Loucy (cell line): ENCODE data around the gene PAX2.

Experiments
- H2AFZ ChIP-seq: fragments of 200-600 bp; sonication (generic); 2 replicates; pipeline ENCODE4 v1.6.0; 2016; ENCODE audit warnings: antibody characterized with exemption, mild to moderate bottlenecking, low read length, moderate library complexity
- H3F3A ChIP-seq: fragments of 200-600 bp; 2 replicates; pipeline ENCODE4 v1.6.0; 2016; ENCODE audit warnings: antibody characterized with exemption, low read depth, mild to moderate bottlenecking
- H3K27me3 ChIP-seq: fragments of 200-600 bp; sonication (generic); 2 replicates; pipeline ENCODE4 v1.6.1; 2014; ENCODE audit warnings: low read length, mild to moderate bottlenecking; ENCODE audit not compliant: insufficient read depth, poor library complexity, severe bottlenecking
- H3K36me3 ChIP-seq: fragments of 200-600 bp; sonication (generic); 2 replicates; pipeline ENCODE4 v1.6.1; 2016; ENCODE audit warnings: low read length; ENCODE audit not compliant: insufficient read depth
- H3K4me1 ChIP-seq: fragments of 200-600 bp; sonication (generic); 2 replicates; pipeline ENCODE4 v1.5.1; 2014; ENCODE audit warnings: low read length, mild to moderate bottlenecking; ENCODE audit not compliant: insufficient read depth, poor library complexity, severe bottlenecking
- H3K4me2 ChIP-seq: fragments of 200-600 bp; sonication (generic); 2 replicates; pipeline ENCODE4 v1.6.0; 2014; ENCODE audit warnings: antibody characterized with exemption, low read length, low read depth, mild to moderate bottlenecking; ENCODE audit not compliant: poor library complexity, severe bottlenecking
- H3K4me3 ChIP-seq: fragments of 200-600 bp; sonication (generic); 2 replicates; pipeline ENCODE4 v1.5.1; 2014; ENCODE audit warnings: low read length, mild to moderate bottlenecking, mixed read lengths; ENCODE audit not compliant: poor library complexity, severe bottlenecking
- H3K79me2 ChIP-seq: fragments of 200-600 bp; sonication (generic); 2 replicates; pipeline ENCODE4 v1.6.1; 2014; ENCODE audit warnings: low read length; ENCODE audit not compliant: insufficient read depth
- H3K9ac ChIP-seq: fragments of 200-600 bp; sonication (generic); 2 replicates; pipeline ENCODE4 v1.6.0; 2014; ENCODE audit warnings: mild to moderate bottlenecking, low read depth, low read length, moderate library complexity; ENCODE audit not compliant: poor library complexity, severe bottlenecking
- H3K9me2 ChIP-seq: fragments of 200-600 bp; sonication (generic); replicated peaks from 2 replicates; pipeline ENCODE4 v1.6.1; 2016; ENCODE audit warnings: low read depth, low read length, mixed read lengths
- H3K9me3 ChIP-seq: fragments of 200-600 bp; sonication (generic); 2 replicates; pipeline ENCODE4 v1.6.1; 2014; ENCODE audit warnings: mild to moderate bottlenecking, antibody characterized with exemption, low read length, low read depth; ENCODE audit not compliant: insufficient read depth
- H4K20me1 ChIP-seq: fragments of 200-600 bp; sonication (generic); 2 replicates; pipeline ENCODE4 v1.6.0; 2014; ENCODE audit warnings: antibody characterized with exemption, low read length, mild to moderate bottlenecking; ENCODE audit not compliant: insufficient read depth, poor library complexity, severe bottlenecking
- EZH2phosphoT487 ChIP-seq: fragments of 200-600 bp; IDR thresholded peaks from 2 replicates; pipeline ENCODE4 v1.6.1; 2018; ENCODE audit warnings: antibody characterized with exemption, mild to moderate bottlenecking, moderate library complexity, borderline replicate concordance
- TF ChIP-seq, protein P1 (sequence below): fragments of 200-600 bp; sonication (generic); conservative IDR thresholded peaks from 2 replicates; pipeline ENCODE4 v1.5.1; 2014; ENCODE audit warnings: mild to moderate bottlenecking, antibody characterized with exemption, low read length

PAX2 gene

DNA sequence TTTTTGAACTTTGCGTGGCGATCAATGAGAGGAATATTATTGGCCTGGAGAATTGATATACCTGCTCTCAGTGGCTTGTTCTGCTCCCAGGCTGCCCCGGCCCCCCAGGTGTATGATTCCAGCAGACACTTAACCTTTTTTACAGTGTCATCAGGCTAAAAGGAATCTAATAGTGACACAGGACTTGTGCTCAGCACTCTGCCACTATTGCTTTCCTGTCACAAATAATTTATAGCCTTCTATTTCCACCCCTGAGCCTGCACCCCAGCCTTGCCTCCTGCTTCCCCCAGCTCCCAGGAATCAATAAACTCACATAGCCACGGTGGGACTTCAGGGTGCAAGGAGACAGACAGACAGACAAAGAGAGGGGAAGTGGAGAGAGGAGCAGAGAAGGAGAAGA lies 28.3 kb downstream of the PAX2 start:
- Histone ChIP-seq H3K79me2 (no peaks in the 10 kb centered on the region), H3K9me2 (no peaks in the 10 kb centered on the region), H4K20me1 (no peaks in the 10 kb centered on the region), H2AFZ (no peak overlapping the region), H3K4me2 (no peak overlapping the region), H3K4me3 (no peak overlapping the region), H3K9me3 (no peaks in the 10 kb centered on the region), H3K27me3 (no peaks in the 10 kb centered on the region), H3K4me1 (peaks cover 5% of the 10 kb centered on the region), H3F3A (no peaks in the 10 kb centered on the region), H3K36me3 (peaks cover 6% of the 10 kb centered on the region; the same call in 1 of the 2 replicates), H3K9ac (no peak overlapping the region)
- TF ChIP-seq EZH2phosphoT487: no peak
- TF ChIP-seq, protein P1, sequence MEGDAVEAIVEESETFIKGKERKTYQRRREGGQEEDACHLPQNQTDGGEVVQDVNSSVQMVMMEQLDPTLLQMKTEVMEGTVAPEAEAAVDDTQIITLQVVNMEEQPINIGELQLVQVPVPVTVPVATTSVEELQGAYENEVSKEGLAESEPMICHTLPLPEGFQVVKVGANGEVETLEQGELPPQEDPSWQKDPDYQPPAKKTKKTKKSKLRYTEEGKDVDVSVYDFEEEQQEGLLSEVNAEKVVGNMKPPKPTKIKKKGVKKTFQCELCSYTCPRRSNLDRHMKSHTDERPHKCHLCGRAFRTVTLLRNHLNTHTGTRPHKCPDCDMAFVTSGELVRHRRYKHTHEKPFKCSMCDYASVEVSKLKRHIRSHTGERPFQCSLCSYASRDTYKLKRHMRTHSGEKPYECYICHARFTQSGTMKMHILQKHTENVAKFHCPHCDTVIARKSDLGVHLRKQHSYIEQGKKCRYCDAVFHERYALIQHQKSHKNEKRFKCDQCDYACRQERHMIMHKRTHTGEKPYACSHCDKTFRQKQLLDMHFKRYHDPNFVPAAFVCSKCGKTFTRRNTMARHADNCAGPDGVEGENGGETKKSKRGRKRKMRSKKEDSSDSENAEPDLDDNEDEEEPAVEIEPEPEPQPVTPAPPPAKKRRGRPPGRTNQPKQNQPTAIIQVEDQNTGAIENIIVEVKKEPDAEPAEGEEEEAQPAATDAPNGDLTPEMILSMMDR: no peak

DNA sequence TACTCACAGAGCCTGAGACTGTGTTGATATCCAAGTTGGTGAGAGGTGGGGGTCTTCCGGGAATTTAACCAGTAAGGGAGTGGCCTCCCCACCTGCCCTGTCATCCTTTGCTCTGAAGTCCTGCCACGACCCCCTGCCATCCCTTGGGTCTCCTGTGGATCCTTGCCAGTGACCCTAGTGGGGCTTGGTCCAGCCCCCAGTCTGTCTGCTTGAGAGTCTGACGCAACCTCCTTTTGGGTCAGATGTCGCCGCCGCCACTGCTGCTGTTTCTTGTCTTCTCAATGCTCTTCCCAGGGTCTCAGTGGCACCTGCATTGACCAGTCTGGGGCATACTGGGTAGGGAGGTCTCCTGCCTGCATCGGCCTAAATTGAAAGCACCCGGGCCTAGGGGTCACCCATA lies 28.8 kb downstream of the PAX2 start:
- Histone ChIP-seq H3K9ac (no peak overlapping the region), H3K9me3 (no peaks in the 10 kb centered on the region), H4K20me1 (no peaks in the 10 kb centered on the region), H3K36me3 (peaks cover 6% of the 10 kb centered on the region; the same call in 1 of the 2 replicates), H3K79me2 (no peaks in the 10 kb centered on the region), H3F3A (no peaks in the 10 kb centered on the region), H2AFZ (no peak overlapping the region), H3K9me2 (no peaks in the 10 kb centered on the region), H3K4me2 (no peak overlapping the region), H3K4me3 (no peak overlapping the region), H3K4me1 (peaks cover 5% of the 10 kb centered on the region), H3K27me3 (no peaks in the 10 kb centered on the region)
- TF ChIP-seq, protein P1: no peak
- no peak for TF ChIP-seq EZH2phosphoT487

DNA sequence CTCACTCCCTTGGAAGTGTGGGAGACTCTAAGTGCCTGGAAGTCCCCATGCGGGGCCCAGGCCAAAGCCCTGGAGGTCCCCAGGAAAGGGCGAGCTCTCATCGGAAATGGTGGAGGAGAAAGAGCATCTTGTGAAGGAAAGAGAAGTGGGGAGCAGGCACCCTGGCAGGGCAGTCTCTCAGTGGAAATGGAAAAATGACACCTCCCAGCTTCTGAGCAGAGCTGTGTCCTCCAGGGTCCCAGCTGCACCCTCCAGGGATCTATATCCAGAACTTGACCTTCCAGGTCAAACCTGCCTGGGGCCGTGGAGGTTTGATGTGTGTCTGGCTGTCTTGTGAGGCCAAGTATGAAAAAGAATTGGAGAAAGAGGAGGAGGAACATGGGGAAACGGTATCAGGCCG lies 29.5 kb downstream of the PAX2 start:
- Histone ChIP-seq H4K20me1 (no peaks in the 10 kb centered on the region), H3K4me3 (no peak overlapping the region), H3K36me3 (peaks cover 6% of the 10 kb centered on the region; the same call in 1 of the 2 replicates), H3K4me1 (peaks cover 5% of the 10 kb centered on the region), H3K4me2 (no peak overlapping the region), H3F3A (no peaks in the 10 kb centered on the region), H3K79me2 (no peaks in the 10 kb centered on the region), H3K9ac (no peak overlapping the region), H3K9me3 (no peaks in the 10 kb centered on the region), H3K27me3 (no peaks in the 10 kb centered on the region), H2AFZ (no peak overlapping the region), H3K9me2 (no peaks in the 10 kb centered on the region)
- TF ChIP-seq, protein P1: no peak
- TF ChIP-seq EZH2phosphoT487: no peak
